H1 (cell line): Measurements from ENCODE around the gene TWIST1. TPM values are rescaled to one million over a fixed set of nuclear protein-coding genes. Genes with fewer than 3 reads are reported as not detected.

ENCODE experiments used
- BCL11A ChIP-seq, 2 experiments: IDR thresholded peaks; one replicate each; pipeline ENCODE4 v1.6.1; 2011; ENCODE audit warnings: low read depth in 2 of 2, low read length in 2 of 2, mild to moderate bottlenecking in 2 of 2
- CEBPB ChIP-seq: IDR thresholded peaks from 2 replicates; pipeline ENCODE4 v1.6.1; 2012; ENCODE audit warnings: low read depth, low read length
- CHD1 ChIP-seq: IDR thresholded peaks from 2 replicates; pipeline ENCODE4 v1.6.1; 2012; ENCODE audit warnings: low read depth, low read length, improper control_type of control experiment
- KDM1A ChIP-seq: fragments of 200-600, 300-600 bp; sonication (generic); IDR thresholded peaks from 2 replicates; pipeline ENCODE4 v1.7.1; 2016; ENCODE audit warnings: mild to moderate bottlenecking, low read length, borderline replicate concordance
- MAX ChIP-seq: IDR thresholded peaks from 2 replicates; pipeline ENCODE4 v1.6.1; 2012; ENCODE audit warnings: inconsistent platforms
- POLR2AphosphoS5 ChIP-seq: IDR thresholded peaks from 2 replicates; pipeline ENCODE4 v1.6.1; 2011; ENCODE audit warnings: low read depth, low read length
- SP2 ChIP-seq: IDR thresholded peaks from 2 replicates; pipeline ENCODE4 v1.6.1; 2012; ENCODE audit warnings: mild to moderate bottlenecking, low read length, inconsistent platforms
- SRF ChIP-seq: IDR thresholded peaks from 2 replicates; pipeline ENCODE4 v1.6.1; 2011; ENCODE audit warnings: mild to moderate bottlenecking, low read depth, low read length, moderate library complexity
- TAF1 ChIP-seq: IDR thresholded peaks from 2 replicates; pipeline ENCODE4 v1.6.1; 2011; ENCODE audit warnings: mild to moderate bottlenecking, low read depth, low read length
- polyA plus RNA-seq, 7 experiments: library from polyadenylated mRNA; depleted of rRNA in 3 of 7; stranded (reverse) in 5 of 7; unstranded in 2 of 7; fragments of >200 nt in 5 of 7; fragments of 200-250 nt in 2 of 7; gene quantifications; 1 replicate in 5 of 7; 2 replicates in 1 of 7; 4 replicates in 1 of 7; pipeline versions ENCODE4 v1.2.1 to v1.2.3, GENCODE V29; 2011 to 2013; ENCODE audit warnings: missing spikeins in 2 of 7, mixed read lengths in 2 of 7
- total RNA-seq: library from RNA; stranded (reverse); fragmentation: NEBNext Ultra II Directional; extraction: Animal tissue kit (Norgen Biotek cat#: 25700); gene quantifications from 2 replicates; pipeline ENCODE4 v1.2.1, GENCODE V29; 2021

TWIST1 gene
- total and polyA plus RNA-seq, 2 of the 8 experiments (the other 6 are each of a cell fraction or from before 2014, with no cell fraction given) = 0.29 to 0.52 TPM

GRCh38 chr7:19099924-19100323, 17.5 kb downstream of the TWIST1 start (continued):
- no peak for TF ChIP-seq SRF
- TF ChIP-seq POLR2AphosphoS5 = no peak
- no peak for TF ChIP-seq CEBPB
- TF ChIP-seq KDM1A = no peak
- no peak for TF ChIP-seq CHD1
- TF ChIP-seq BCL11A (IDR thresholded peaks at IDR 0.05; ENCODE audit: low read depth in 2 of 2, low read length in 2 of 2) = no peak
- TF ChIP-seq MAX = no peak
- no peak for TF ChIP-seq TAF1
- no peak for TF ChIP-seq SP2
